ENCODE measurements around the gene FAM47E.
"Not testable (repeated sequence)": the region's sequence is repeated elsewhere in the genome, so short reads cannot be mapped to it uniquely, and the experiment has no call there.

The FAM47E gene

GRCh38 chr4:76270244-76271175 lies 19.0 kb downstream of the FAM47E start:
- peak; percentile 29 for DNase-seq

DNA sequence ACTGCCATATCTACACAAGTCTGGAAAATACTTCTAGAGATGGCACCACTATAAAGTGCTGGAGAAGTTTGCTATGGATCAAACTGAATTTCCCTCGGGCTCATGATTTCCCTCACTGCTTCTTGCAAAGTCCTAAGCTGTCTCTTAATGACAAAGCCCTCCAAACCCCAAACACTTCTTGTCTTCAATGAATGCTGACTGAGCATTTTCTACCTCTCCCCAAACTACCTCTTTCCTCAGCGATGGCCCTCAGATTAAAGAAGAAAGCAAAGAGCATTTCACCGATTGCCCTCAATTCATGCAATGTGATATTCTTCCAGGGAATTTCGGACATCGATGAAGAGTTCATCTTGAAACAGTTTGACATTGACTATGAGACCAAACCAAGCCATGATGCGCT lies 19.7 kb downstream of the FAM47E start:
- DNase-seq = no peak

- no peak for DNase-seq
Observed at GRCh38 chr4:76272073-76272472, 20.6 kb downstream of the FAM47E start.

DNA sequence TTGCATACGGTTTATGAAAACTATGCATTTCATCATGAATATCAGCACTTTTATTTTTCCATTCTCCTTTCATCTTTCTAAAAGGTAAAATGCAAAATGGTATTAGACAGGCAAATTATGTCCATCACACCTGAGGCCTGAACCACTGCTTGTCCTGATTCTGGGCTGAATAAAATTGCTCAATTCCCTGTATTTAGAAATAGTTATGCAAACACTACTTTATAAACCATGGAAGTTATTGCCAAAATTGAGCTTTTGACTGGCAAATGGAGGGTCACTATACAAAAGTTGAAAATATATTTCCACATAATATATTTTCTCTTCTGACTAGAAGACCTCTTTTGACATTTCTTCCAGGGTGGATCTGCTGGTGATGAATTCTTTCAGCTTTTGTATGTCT lies 21.1 kb downstream of the FAM47E start:
- DNase-seq = no peak

- DNase-seq = no peak
Observed at GRCh38 chr4:76272999-76273398, 21.5 kb downstream of the FAM47E start.

DNA sequence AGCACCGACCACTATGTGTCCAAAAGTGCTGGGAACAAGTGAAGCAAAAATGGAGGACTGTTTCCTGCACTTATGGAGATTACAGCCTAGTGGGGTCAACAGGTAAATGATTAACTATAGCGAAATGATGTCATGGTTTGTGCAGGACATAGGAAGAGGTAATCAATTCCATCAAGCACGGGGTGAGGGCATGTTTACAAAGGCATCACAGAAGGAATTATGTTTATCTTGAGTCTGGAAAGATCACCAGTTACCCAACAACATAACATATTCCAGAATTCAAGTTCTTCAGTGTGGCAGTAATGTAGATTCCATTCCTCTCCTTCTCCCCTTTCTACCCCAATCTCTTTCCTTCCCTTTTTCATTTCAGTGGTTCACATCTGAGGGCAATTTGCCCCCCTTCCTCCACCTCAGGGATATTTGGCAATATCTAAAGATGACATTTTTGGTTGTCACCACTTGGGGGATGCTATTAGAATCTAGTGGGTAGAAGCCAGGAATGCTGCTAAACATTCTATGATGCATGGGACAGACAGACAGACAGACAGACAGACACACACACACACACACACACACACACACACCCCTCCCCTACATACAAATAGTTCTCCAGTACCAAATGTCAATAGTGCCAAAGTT lies 24.1 kb downstream of the FAM47E start:
- DNase-seq = no peak

GRCh38 chr4:76276813-76277212 lies 25.3 kb downstream of the FAM47E start:
- DNase-seq = no peak

DNA sequence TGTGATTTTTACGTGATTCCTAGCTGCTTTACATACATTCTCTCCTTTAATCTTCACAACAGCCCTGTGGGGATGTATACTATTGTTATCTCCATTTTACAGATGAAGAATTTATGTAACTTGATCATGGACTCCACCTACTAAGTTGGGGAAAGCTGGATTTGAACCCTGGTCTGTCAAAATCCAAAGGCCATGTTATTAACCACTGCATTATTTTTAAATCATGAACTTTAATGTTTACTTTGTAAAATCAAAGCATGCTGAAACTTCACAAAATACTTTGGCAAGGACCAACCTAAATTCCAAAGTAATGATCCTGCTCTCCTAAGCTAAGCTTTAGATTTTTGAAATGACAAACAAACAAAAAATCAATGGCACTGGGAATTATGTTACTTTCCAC lies 26.1 kb downstream of the FAM47E start:
- no peak for DNase-seq

GRCh38 chr4:76278583-76278982 lies 27.1 kb downstream of the FAM47E start:
- no peak for DNase-seq

DNA sequence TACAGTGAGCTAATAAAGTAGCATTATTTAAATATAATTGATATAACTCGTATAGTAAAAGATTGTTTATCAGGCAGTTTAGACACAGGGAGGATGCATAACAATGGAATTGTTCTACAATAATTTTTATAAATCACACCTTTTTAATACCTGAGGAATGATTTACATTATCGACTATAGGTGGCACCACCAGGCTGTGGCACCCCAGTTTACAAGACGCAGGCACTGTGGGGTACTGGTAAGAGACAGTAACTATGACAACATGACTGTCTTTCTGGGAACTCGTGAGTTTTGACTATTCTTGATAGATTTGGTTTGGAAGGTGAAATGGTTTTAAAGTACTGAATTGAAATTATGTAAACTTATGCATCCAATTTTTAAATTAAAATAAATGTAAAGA lies 27.9 kb downstream of the FAM47E start:
- no peak for DNase-seq

GRCh38 chr4:76280488-76281441 lies 29.2 kb downstream of the FAM47E start:
- DNase-seq = no peak

- not testable (repeated sequence) for DNase-seq
Observed at GRCh38 chr4:76281594-76281993, 30.1 kb downstream of the FAM47E start.

GRCh38 chr4:76282941-76283689 lies 31.6 kb downstream of the FAM47E start:
- DNase-seq = no peak

DNA sequence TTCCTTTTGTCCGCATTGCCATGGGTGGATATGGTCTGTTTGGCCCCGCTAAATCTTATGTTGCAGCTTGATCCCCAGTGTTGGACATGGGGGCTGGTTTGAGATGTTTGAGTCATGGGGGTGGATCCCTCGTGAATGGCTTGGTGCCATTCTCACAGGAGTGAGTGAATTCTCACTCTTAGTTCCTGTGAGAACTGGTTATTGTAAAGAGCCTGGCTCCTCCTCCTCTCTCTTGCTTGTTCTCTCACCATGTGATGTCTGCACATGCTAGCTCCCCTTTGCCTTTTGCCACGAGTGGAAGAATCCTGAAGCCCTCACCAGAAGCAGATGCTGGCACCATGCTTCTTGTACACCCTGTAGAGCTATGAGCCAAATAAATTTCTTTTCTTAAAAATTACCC lies 32.4 kb downstream of the FAM47E start:
- no peak for DNase-seq

DNA sequence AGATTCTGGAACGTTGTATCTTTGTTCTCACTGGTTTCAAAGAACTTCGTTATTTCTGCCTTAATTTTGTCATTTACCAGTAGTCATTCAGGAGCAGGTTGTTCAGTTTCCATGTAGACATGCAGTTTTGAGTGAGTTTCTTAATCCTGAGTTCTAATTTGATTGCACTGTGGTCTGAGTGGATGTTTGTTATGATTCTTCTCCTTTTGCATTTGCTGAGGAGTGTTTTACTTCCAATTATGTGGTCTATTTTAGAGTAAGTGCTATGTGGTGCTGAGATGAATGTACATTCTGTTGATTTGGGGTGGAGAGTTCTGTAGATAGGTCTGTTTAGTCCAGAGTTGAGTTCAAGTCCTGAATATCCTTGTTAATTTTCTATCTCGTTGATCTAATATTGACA lies 36.3 kb downstream of the FAM47E start:
- not testable (repeated sequence) for DNase-seq

- no peak for DNase-seq
Observed at GRCh38 chr4:76292730-76293129, 41.2 kb downstream of the FAM47E start.

DNA sequence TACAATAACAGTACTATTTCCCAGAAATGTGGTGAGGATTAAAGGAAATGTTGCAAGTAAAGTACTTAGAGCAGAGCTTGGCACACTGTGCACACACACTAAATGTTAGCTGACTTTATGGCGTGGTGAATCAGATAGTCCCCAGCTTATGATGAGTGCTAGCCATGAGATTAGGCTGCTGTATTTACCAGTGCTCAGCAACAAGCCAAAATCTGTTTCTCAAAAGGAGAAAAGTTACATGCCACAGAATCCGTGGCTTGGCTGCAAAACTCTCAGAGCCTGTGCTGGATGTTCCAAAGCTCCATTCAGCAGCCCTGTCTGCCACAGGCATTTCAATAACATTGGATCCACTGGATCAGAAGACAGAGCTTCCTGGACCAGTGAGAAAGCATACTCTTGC lies 42.3 kb downstream of the FAM47E start:
- no peak for DNase-seq

DNA sequence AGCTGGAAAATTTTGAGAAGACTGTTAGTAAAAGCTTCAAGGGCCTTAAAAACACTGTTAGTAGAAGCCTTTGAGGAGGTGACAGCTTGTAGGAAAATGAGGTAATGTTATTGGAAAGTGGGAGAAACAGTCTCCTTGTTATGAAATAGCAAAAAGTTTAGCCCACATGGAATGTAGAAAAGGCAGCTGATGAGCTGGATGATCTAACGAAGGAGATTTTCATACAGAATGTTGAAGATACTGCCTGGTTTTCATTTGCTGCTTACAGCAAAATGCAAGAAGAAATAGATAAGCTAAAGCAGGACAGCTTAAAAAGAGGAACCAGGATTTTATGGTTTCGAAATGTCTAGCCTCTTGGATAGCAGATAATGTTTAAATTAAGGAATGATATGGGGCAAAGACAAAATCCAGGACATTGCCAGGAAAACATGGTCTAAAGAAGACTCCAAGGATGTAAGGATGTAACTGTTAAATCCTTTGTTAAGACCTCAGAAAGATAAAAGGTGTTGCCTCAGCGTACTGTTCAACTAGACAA lies 44.8 kb downstream of the FAM47E start:
- DNase-seq = no peak

DNA sequence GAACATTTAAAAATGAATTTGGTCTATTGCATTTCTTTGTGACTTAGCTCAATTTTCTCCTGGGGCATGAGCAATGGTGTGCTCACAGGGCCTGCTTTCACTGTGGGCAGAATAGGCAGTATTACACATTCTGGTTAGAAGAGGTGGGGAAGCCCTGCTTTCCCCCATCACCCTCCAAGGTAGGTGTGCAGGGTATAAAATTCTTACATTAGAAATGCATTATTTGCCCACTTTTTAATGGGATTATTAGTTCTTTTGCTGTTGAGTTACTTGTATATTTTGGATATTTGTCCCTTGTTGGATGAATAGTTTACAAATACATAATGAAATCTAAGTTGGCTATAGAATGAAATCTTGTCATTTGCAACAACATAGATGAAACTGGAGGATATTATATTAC lies 46.7 kb downstream of the FAM47E start:
- no peak for DNase-seq

DNA sequence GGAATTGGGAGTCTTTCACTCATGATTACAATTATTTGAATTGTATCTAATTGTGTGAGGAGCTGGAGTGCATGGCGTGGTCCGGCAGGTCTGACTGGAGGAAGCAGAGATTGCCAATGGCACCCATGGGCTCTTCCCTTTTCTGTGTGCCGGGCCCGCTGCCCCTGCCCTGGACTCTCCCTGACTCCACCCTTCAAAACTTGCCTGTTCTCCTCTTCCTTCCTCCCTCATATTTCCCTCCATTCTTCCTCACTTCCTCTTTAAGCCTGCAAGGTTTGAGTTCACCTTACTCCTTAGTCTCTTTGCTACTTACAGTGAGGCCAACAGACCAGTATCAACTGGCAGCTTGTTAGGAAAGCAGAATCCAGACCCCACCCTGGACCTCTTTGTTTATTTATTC lies 48.5 kb downstream of the FAM47E start:
- DNase-seq = no peak

DNA sequence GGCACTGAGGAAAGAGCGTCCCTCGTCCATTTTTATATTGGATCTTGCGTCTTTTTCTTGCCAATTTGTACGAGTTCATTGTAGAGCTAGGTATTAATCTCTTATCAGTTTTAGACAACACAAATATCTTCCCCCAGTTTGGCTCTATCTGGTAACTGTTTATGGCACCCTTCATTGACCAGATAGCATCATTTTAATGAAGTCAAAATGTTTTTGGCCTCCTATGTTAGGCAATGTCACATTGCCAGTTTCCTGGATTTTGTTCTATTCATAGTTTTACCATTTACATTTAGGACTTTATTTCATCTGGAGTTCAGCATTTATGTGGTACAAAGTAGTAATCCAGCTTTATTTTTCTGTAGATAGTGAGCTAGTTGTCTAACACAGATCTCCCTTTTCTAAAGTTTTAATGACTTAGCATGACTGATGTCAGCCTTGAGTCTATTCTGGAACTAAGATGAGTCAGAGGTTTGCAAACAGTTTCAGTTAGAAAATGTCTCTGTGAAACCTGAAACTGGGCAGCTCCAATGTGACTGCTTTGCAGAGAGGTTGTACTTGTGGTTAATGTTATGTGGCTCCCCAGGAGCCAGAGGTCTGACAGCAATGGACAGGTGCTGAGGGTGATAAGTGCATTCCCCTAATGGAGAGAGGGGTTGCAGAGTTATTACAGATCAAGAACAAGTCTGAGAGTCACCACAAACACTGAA lies 49.7 kb downstream of the FAM47E start:
- DNase-seq = no peak

DNA sequence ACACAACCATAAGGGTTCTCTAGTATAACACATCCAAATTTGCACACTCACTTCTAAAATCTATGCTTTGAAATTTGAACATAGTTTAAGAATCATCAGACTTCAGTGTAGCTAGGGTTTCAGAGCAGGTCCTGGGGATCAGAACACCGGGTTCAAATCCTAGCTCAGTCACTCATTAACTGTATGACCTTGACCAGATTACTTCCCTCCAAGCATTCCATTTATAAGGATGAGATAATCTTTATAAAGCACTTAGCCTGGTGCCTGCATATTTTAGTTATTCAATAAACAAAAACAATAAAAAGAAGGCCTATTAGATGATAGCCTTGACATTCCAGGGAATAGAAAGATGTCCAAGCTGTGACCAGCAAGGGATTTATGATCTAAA lies 50.2 kb downstream of the FAM47E start:
- no peak for DNase-seq
